K562 treated with DMSO at 1 percent for 4 hours (cell line): ENCODE measurements around the gene KLF16. TPM values are rescaled to one million over a fixed set of nuclear protein-coding genes. Genes with fewer than 3 reads are reported as not detected.

Experiments
- total RNA-seq: library from RNA; unstranded; fragments of 300-600 nt; gene quantifications from 2 replicates; pipeline ENCODE4 v1.2.3, GENCODE V29; 2022; ENCODE audit not compliant: insufficient read depth

Gene KLF16
- total RNA-seq: 18.8 and 36.0 TPM in 2 replicates

DNA sequence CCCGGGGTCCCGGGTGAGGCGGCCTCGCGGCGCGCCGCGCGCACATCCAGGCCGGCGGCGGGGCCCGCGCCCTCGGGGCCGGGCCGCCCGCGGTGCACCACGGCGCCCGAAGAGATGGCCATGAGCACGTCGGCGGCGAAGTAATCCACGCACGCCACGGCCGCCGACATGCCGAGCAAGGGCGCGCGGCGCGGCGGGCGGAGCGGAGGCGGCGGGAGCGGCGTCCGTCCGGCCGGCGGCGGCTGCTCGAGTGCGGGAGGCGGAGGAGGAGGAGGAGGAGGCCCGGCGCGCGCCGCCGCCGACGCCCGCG, at the start of gene KLF16:
Gene KLF16 (minus strand): TSS at position 252 of the 310 bp plus-strand sequence. CDS start 82 bp downstream, at position 170.

DNA sequence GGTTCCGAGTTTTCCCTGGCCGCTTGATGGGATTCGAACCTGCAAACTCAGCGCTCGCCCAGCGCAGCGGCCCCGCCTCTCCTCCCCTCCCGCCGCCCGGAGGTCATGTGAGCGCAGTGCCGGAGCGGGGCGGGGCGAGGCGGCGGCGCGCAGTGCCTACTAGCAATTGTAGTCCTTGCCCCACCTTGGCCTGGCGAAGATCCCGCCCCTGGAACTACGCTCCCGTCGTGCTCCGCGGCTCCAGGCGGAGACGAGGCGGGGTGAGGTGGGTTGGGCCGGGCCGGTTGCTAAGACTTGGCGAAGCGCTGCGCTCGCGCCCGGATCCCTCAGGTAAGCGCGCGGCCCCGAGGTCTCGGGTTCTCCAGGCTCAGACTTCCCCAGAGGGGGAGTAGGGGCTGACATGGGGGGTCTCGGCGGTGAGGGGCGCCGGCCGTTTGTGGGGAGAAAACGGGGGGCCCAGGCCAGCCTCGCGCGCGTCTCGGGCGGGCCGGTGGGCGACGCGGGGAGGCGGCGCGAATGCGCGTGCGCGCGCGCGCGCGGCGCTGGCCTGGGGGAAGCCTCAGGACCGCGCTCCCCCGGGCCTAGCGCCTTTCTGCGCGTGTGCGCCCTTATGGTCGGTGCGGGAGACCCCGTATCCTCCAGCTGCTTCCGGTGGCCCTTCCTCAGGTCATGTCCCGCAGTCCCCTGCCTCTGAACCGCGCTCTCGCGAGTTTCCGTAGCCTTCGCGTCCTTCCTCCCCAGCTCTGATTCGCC, 41.9 kb upstream of the KLF16 start, which contains the start of the genes ADAT3 and SCAMP4:
Gene ADAT3 (plus strand): TSS at position 290 of the 753 bp plus-strand sequence. CDS start 6,649 bp downstream, outside the sequence.
Gene SCAMP4 (plus strand): TSS at position 290 of the 753 bp plus-strand sequence. CDS start 9,621 bp downstream, outside the sequence.

DNA sequence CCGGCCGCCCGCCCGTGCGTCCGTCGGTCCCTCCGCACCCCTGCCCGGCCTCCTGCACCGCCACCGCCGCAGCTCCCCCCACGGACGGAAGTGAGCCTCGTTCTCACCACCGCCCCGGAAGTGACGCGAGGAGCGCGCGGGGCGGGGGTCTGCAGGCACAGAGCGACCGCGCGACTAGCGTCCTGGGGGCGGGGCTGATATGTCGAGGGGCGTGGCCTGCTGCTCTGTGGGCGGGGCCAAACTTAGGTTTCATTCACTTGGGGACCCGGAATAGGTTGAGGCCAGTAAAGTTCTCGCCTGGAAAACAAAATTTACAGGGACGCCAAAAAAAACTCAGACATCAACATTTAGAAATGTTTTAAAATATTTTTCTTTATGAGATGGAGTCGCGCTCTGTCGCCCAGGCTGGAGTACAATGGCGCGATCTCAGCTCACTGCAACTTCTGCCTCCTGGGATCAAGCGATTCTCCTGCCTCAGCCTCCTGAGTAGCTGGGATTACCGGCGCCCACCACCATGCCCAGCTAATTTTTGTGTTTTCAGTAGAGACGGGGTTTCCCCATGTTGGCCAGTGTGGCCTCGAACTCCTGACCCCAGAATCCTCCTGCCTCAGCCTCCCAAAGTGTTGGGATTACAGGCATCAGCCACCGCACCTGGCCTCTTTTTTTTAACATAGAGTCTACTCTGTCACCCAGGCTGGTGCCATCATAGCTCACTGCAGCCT, 22.2 kb upstream of the KLF16 start, which contains the start of gene ABHD17A:
Gene ABHD17A (minus strand): TSS at position 99 of the 722 bp plus-strand sequence. CDS start 3,930 bp downstream, outside the sequence.

GRCh38 chr19:1848399-1849131, 14.8 kb downstream of the KLF16 start, which contains the start of gene REXO1:
Gene REXO1, minus strand, starts transcription at chr19:1848483. Its CDS starts 125 bp downstream, at chr19:1848358.

DNA sequence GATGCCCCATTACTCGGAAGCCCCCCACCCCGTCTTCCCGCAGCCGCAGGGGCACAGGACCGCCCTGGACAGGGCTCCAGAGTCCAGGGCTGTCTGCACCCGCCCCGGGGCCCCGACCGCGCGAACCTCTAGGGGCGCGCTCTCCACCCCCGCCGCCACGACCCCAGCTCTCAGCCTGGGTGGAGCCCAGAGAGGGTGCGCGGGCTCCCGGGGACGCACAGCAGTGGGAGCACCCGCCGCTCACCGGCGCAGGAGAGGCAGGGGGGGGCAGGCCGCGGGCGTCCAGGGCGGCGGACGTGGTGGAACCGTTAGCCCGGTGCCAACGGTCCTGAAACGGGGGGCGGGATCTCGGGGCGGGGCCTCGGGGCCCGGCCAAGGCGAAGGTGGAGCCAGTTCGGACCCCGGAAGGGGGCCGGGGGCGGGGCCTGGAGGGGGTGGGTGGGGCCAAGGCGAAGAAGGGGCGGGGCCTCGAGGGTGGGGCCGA, 51.4 kb downstream of the KLF16 start, which contains the start of gene ATP8B3:
Gene ATP8B3 (minus strand): TSS at position 335 of the 484 bp plus-strand sequence. CDS start 540 bp downstream, outside the sequence.

Other genes with a start within 250 kb of the KLF16 start
- 91.0 and 114 TPM in 2 replicates for gene TCF3, start 211.0 kb downstream of the KLF16 start, total RNA-seq
- gene ONECUT3, start 110.1 kb downstream of the KLF16 start, total RNA-seq: not detected in 2 replicates
- 2.9 and 3.1 TPM in 2 replicates for gene ATP8B3, start 51.3 kb downstream of the KLF16 start, total RNA-seq
- gene REXO1, start 15.1 kb downstream of the KLF16 start, total RNA-seq: 29.2 and 37.3 TPM in 2 replicates
- gene ABHD17A, start 21.9 kb upstream of the KLF16 start, total RNA-seq: 138 and 148 TPM in 2 replicates
- gene ADAT3, start 41.8 kb upstream of the KLF16 start, total RNA-seq: 17.2 and 23.5 TPM in 2 replicates
- gene SCAMP4, start 41.8 kb upstream of the KLF16 start, total RNA-seq: 54.0 and 61.0 TPM in 2 replicates
- 70.6 and 94.9 TPM in 2 replicates for gene CSNK1G2, start 77.6 kb upstream of the KLF16 start, total RNA-seq
- gene BTBD2, start 152.1 kb upstream of the KLF16 start, total RNA-seq: 73.4 and 74.1 TPM in 2 replicates
- gene MKNK2, start 187.7 kb upstream of the KLF16 start, total RNA-seq: 307 and 424 TPM in 2 replicates
- gene MOB3A, start 232.7 kb upstream of the KLF16 start, total RNA-seq: 9.4 and 12.8 TPM in 2 replicates
- gene IZUMO4, start 233.3 kb upstream of the KLF16 start, total RNA-seq: 1.6 and 2.1 TPM in 2 replicates